ENCODE results near the gene ABHD16A. TPM values are rescaled to one million over a fixed set of nuclear protein-coding genes. Genes with fewer than 3 reads are reported as not detected.

The ABHD16A gene
- total RNA-seq, 4 donors from 2014 or later, result 38.5 to 43.3 (median 40.1) TPM

DNA sequence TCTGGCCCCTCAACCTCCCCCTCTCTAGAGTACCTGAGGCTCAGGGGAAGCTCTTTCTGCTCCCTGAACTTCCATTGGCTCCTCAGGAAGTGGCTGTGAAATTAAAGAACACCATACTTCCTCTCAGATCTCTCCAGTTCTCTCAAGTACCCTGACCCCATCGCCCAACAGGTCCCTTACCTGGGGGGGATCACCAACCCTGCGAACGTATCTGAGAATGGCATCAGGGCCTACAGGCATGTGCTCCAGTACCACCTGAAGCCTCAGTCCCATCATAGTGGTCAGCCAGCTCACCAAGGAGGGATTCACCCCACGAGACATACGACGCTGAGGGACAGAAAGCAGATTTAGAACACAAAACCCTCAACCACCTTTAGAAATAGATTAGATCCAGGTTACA lies 62.5 kb downstream of the ABHD16A start:
- no peak for DNase-seq
- H3K27ac ChIP-seq, result no peak overlapping the region
- WGBS, 2 donors, result 98% methylated on average over 5 of the region's 6 CpGs
- no peaks in the 10 kb centered on the region for H3K9me3 ChIP-seq
- H3K27me3 ChIP-seq, result no peaks in the 10 kb centered on the region
- TF ChIP-seq POLR2A (IDR thresholded peaks at IDR 0.05) (no peak), CTCF (IDR thresholded peaks at IDR 0.05) (no peak)
- no peaks in the 10 kb centered on the region for H3K4me1 ChIP-seq
- intact Hi-C loops (cut with DNase I), result no loop called here
- peaks cover 61 to 100% (median 70%) of the 10 kb centered on the region in 3 donors for H3K36me3 ChIP-seq
- H3K4me3 ChIP-seq, result no peak overlapping the region

DNA sequence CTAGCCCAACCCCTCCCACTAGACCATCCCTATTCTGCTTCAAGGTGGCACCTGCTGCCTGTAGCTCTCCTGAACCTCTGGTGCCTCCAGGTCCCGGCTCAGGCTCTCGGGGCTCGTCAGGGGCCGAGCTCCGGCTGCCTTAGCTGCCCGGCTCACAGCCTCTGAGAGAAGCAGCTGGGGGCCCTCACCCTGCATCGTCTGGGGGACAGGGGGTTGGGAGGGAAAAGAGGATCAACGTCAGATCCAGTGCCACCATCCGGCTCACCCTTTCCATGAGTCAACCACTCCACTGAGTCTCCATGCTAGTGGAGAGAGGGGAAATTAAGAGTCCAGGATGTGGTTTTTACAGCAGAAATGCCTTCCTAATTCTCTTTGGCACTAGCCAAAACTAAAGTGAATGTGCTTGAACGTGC lies 63.7 kb downstream of the ABHD16A start:
- no peak for DNase-seq
- no peaks in the 10 kb centered on the region for H3K27me3 ChIP-seq
- TF ChIP-seq POLR2A (IDR thresholded peaks at IDR 0.05) (no peak), CTCF (IDR thresholded peaks at IDR 0.05) (no peak)
- intact Hi-C loops (cut with DNase I), result no loop called here
- H3K4me1 ChIP-seq, result no peaks in the 10 kb centered on the region
- no peak overlapping the region for H3K27ac ChIP-seq
- H3K36me3 ChIP-seq, result peaks cover 61 to 100% (median 69%) of the 10 kb centered on the region in 3 donors
- H3K9me3 ChIP-seq, result no peaks in the 10 kb centered on the region
- no peak overlapping the region for H3K4me3 ChIP-seq
- 61 to 70% methylated on average over 3 to 4 of the region's 10 CpGs for WGBS, 2 donors

DNA sequence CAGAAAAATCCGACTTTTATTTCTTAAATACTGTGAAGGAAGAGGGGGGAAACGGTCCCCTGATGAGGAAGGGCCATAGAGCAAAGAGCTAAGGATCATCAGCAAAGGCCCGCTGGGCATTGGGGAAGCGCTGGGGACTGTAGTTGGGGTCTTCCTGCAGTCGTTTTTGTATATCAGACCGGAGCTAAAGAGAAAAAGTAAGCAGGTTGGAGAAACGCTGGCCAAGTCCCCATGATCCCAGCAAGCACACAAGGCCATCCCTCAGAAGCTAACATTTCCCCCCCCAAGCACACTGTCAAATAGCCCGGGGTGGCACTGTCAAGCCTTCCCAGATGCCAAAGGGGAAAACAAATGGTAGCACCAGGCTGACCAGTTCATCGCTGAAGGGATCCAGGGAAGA lies 64.1 kb downstream of the ABHD16A start:
- 64 to 71% methylated on average over 7 to 8 of the region's 9 CpGs for WGBS, 2 donors
- Histone ChIP-seq H3K4me1 (no peaks in the 10 kb centered on the region), H3K36me3 (peaks cover 61 to 100% (median 67%) of the 10 kb centered on the region in 3 donors), H3K27me3 (no peaks in the 10 kb centered on the region), H3K27ac (no peak overlapping the region), H3K4me3 (no peak overlapping the region), H3K9me3 (no peaks in the 10 kb centered on the region)
- TF ChIP-seq POLR2A (IDR thresholded peaks at IDR 0.05) (no peak), CTCF (IDR thresholded peaks at IDR 0.05) (no peak)
- intact Hi-C loops (cut with DNase I), result no loop called here
- no peak for DNase-seq

Small RNA genes lying within 50 kb of the gene (small RNA-seq; reads per million reads assigned to genes)
- 0 reads per million in 4 donors for gene LY6G6D
- gene MIR4646, result 0 to 0.07 (median 0) reads per million in 4 donors
- 0 reads per million in 4 donors for gene RF00019

Other genes with a start within 250 kb of the ABHD16A start
- 1 to 10 TPM in 3 of 4 donors, under 1 TPM in 1; 0.23 to 2.6 (median 2.1) TPM for gene MICB, start 205.2 kb downstream of the ABHD16A start, total RNA-seq
- not detected for gene MCCD1, start 174.4 kb downstream of the ABHD16A start, total RNA-seq
- 100 to 1,000 TPM; 173 to 320 (median 259) TPM for gene DDX39B, start 161.3 kb downstream of the ABHD16A start, total RNA-seq
- 1 to 10 TPM in 1 of 4 donors, under 1 TPM in 1, not detected in 2; 0.21 to 2.1 TPM for gene ATP6V1G2, start 156.7 kb downstream of the ABHD16A start, total RNA-seq
- 10 to 100 TPM in 3 of 4 donors, 1 to 10 TPM in 1; 7.8 to 25.2 (median 16.7) TPM for gene NFKBIL1, start 155.7 kb downstream of the ABHD16A start, total RNA-seq
- gene LTA, start 131.0 kb downstream of the ABHD16A start, total RNA-seq, result not detected
- under 1 TPM in 3 of 4 donors, not detected in 1; 0.27 to 0.95 (median 0.61) TPM for gene TNF, start 127.8 kb downstream of the ABHD16A start, total RNA-seq
- 1 to 10 TPM in 2 of 4 donors, under 1 TPM in 2; 0.53 to 2.3 (median 1.1) TPM for gene LTB, start 120.9 kb downstream of the ABHD16A start, total RNA-seq
- gene LST1, start 117.0 kb downstream of the ABHD16A start, total RNA-seq, result 10 to 100 TPM in 1 of 4 donors, 1 to 10 TPM in 1, under 1 TPM in 1, not detected in 1; 0.49 to 50.4 (median 5.1) TPM
- gene NCR3, start 110.3 kb downstream of the ABHD16A start, total RNA-seq, result not detected
- gene AIF1, start 88.1 kb downstream of the ABHD16A start, total RNA-seq, result 10 to 100 TPM in 2 of 4 donors, 1 to 10 TPM in 2; 2.4 to 30.7 (median 15.1) TPM
- gene PRRC2A, start 82.6 kb downstream of the ABHD16A start, total RNA-seq, result 10 to 100 TPM; 42.8 to 84.9 (median 67.7) TPM
- 100 to 1,000 TPM; 129 to 217 (median 163) TPM for gene BAG6, start 50.7 kb downstream of the ABHD16A start, total RNA-seq
- gene APOM, start 47.4 kb downstream of the ABHD16A start, total RNA-seq, result 1 to 10 TPM in 2 of 4 donors, under 1 TPM in 2; 0.67 to 2.1 (median 1.1) TPM
- gene C6orf47, start 42.5 kb downstream of the ABHD16A start, total RNA-seq, result 10 to 100 TPM; 28.8 to 34.4 (median 31.7) TPM
- 10 to 100 TPM in 2 of 4 donors, 1 to 10 TPM in 2; 6.9 to 16.0 (median 10.9) TPM for gene GPANK1, start 38.3 kb downstream of the ABHD16A start, total RNA-seq
- 100 to 1,000 TPM; 155 to 204 (median 186) TPM for gene CSNK2B, start 37.2 kb downstream of the ABHD16A start, total RNA-seq
- gene LY6G5B, start 33.3 kb downstream of the ABHD16A start, total RNA-seq, result 1 to 10 TPM in 3 of 4 donors, under 1 TPM in 1; 0.70 to 9.5 (median 4.5) TPM
- under 1 TPM in 2 of 4 donors, not detected in 2; 0.57 to 0.83 TPM for gene LY6G5C, start 22.3 kb downstream of the ABHD16A start, total RNA-seq
- not detected for gene LY6G6F, start 3.5 kb upstream of the ABHD16A start, total RNA-seq
- gene LY6G6D, start 12.0 kb upstream of the ABHD16A start, total RNA-seq, result not detected
- gene LY6G6C, start 18.4 kb upstream of the ABHD16A start, total RNA-seq, result 10 to 100 TPM in 1 of 4 donors, 1 to 10 TPM in 2, under 1 TPM in 1; 0.53 to 14.6 (median 2.4) TPM
- gene MPIG6B, start 20.0 kb upstream of the ABHD16A start, total RNA-seq, result 1 to 10 TPM in 1 of 4 donors, under 1 TPM in 3; 0.12 to 1.4 (median 0.73) TPM
- gene DDAH2, start 26.0 kb upstream of the ABHD16A start, total RNA-seq, result 10 to 100 TPM; 16.4 to 59.3 (median 28.2) TPM
- gene CLIC1, start 33.2 kb upstream of the ABHD16A start, total RNA-seq, result 100 to 1,000 TPM; 289 to 440 (median 365) TPM
- gene MSH5, start 36.7 kb upstream of the ABHD16A start, total RNA-seq, result 1 to 10 TPM; 2.3 to 7.9 (median 6.8) TPM
- 1 to 10 TPM in 2 of 4 donors, under 1 TPM in 2; 0.45 to 2.9 (median 1.1) TPM for gene SAPCD1, start 59.3 kb upstream of the ABHD16A start, total RNA-seq
- under 1 TPM; 0.22 to 0.80 (median 0.58) TPM for gene VWA7, start 74.0 kb upstream of the ABHD16A start, total RNA-seq
- 10 to 100 TPM; 35.0 to 72.3 (median 45.5) TPM for gene VARS1, start 92.4 kb upstream of the ABHD16A start, total RNA-seq
- gene LSM2, start 103.6 kb upstream of the ABHD16A start, total RNA-seq, result 10 to 100 TPM; 27.1 to 70.8 (median 36.6) TPM
- under 1 TPM; 0.35 to 0.97 (median 0.57) TPM for gene HSPA1L, start 112.0 kb upstream of the ABHD16A start, total RNA-seq
- 100 to 1,000 TPM; 158 to 362 (median 223) TPM for gene HSPA1A, start 112.2 kb upstream of the ABHD16A start, total RNA-seq
- gene HSPA1B, start 124.4 kb upstream of the ABHD16A start, total RNA-seq, result 100 to 1,000 TPM; 209 to 553 (median 252) TPM
- 10 to 100 TPM; 13.6 to 23.6 (median 17.3) TPM for gene NEU1, start 159.5 kb upstream of the ABHD16A start, total RNA-seq
- 1 to 10 TPM in 2 of 4 donors, under 1 TPM in 1, not detected in 1; 0.38 to 3.6 (median 1.3) TPM for gene SLC44A4, start 175.7 kb upstream of the ABHD16A start, total RNA-seq
- 10 to 100 TPM; 23.4 to 34.5 (median 27.4) TPM for gene EHMT2, start 194.4 kb upstream of the ABHD16A start, total RNA-seq
- 1 to 10 TPM in 2 of 4 donors, under 1 TPM in 2; 0.83 to 2.8 (median 1.0) TPM for gene ZBTB12, start 198.8 kb upstream of the ABHD16A start, total RNA-seq
- gene C2, start 224.4 kb upstream of the ABHD16A start, total RNA-seq, result 10 to 100 TPM in 2 of 4 donors, 1 to 10 TPM in 2; 1.1 to 15.2 (median 6.4) TPM
- gene CFB, start 242.8 kb upstream of the ABHD16A start, total RNA-seq, result 10 to 100 TPM; 10.4 to 81.1 (median 22.4) TPM